GM19324 (cell line): Measurements from ENCODE around the gene ARPC4.
A peak's percentile ranks its signal among the peaks of the same experiment; 100 is the strongest.

Source experiments
- ATAC-seq: cut with Tn5 transposase; IDR thresholded peaks from one replicate; pipeline ENCODE4 v1.9.1; 2021; ENCODE audit warnings: mild to moderate bottlenecking, moderate library complexity; ENCODE audit not compliant: unreplicated experiment, low FRiP score

Gene ARPC4

DNA sequence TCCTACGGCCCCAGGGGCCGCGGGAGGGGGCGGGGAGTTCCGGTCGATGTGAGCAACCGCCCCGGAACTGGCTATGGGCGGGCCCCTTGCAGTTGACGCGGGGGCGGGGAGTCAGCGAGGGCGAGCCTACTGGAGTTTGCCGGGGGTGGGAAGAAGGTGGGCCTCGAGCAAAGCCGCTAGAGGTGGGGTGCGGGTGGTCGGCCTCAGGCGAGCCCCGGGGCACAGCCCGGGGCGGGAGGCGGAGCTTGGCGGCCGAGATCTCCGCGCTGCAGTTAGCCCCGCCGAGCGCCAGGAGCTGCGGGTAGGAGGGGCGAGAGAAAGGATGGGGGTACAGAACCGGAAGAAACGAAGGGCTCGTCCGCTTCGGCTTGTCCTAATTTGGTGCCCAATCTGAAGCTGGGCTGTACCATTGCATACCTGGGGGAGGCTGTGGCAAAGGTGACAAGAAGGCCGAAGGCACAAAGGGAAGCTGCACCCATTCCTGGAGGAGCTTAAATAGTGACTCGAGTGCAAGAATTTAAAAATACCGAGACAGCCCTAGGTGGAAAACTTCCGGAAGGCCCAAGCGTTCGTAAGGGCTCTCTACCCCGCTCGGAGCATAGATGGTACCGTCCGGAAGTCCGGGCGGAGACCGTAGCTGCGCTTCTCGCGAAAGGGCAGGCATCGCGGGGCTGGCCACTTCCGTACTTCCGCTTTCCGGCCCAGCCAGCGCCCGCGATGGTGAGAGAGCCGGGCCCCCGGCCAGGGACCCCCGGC is at the start of gene ARPC4, which contains the start of gene TADA3:
Gene ARPC4, plus strand, starts transcription at position 678 of the 756 bp plus-strand sequence. Its CDS starts 40 bp downstream, at position 718.
Gene TADA3, minus strand, starts transcription at position 69 of the 756 bp plus-strand sequence. CDS start 1,007 bp downstream, outside the sequence.
- peak; percentile 90 for ATAC-seq

DNA sequence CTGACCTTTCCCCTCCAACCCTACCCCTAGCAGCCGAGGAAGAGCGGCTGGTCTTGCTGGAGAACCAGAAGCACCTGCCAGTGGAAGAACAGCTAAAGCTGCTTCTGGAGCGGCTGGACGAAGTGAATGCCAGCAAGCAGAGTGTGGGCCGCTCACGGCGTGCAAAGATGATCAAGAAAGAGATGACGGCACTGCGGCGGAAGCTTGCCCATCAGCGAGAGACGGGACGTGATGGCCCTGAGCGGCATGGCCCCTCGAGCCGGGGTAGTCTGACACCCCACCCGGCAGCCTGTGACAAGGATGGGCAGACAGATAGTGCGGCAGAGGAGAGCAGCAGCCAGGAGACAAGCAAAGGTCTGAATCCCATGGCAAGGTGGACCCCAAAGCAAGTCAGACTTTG is 49.3 kb upstream of the ARPC4 start:
- ATAC-seq: no peak

DNA sequence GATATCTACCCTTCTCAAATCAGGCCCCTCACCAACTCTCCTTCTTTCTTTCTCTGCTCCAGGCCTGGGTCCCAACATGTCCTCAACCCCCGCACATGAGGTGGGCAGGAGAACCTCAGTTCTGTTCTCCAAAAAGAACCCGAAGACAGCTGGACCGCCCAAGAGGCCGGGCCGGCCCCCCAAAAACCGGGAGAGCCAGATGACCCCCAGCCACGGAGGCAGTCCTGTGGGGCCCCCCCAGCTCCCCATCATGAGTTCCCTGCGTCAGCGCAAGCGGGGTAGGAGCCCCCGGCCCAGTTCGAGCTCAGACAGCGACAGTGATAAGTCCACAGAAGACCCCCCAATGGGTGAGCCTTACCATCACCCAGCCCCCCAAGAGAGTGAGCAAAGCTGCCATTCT is 48.7 kb upstream of the ARPC4 start:
- no peak for ATAC-seq

- ATAC-seq: no peak
Measured at GRCh38 chr3:9745521-9745920, 47.4 kb upstream of the ARPC4 start.

DNA sequence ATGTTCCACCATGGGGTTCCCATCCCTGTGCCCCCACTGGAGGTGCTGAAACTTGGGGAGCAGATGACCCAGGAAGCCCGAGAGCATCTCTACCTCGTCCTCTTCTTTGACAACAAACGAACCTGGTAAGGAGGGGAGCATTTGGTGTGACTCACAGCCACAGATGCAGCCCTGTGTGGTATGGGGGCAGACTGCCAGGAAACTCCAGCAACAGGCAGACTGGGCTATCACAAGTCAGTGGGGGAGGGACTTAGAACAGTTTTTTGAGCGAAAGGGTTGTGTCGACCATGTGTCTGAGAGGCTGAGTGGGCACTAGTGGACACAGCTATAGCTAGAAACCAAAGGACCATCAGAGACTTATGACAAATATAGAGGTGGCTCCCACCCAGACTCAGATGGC is 46.6 kb upstream of the ARPC4 start:
- no peak for ATAC-seq

DNA sequence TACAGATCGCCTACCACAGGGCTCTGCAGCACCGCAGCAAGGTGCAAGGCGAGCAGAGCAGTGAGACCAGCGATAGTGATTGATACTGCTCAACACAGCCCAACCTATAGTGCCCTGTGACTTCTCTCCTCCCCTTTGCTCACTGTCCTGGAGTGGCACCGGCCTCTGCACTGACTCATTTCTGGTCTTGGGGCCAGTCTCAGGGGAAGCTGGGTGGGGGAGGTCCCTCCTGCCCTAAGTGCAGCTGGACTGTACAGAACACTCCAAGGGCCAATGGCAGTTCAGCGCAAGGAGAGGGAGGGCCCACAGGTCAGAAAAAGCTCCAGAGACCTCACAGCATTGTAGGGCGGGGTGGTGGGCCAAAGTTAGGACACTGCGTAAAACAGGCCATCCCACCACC is 45.6 kb upstream of the ARPC4 start:
- no peak for ATAC-seq

DNA sequence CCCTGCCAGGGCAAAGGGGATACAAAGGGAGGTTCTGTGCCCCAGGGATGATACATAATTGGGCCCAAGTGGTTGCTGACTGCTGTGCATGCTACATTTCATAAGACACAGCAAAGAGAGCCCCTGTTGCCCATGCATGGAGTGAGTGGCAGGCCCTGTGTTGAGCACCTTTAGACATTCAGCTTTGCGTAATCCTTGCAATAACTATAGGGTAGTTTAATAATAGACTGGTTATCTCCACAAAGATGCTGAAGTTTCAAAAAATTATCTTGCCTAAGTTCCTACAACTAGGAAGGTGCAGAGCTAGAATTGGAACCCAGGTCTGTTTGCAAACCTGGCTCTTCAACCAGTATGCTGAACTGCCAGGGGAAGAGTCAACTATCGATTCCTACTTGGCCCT is 44.9 kb upstream of the ARPC4 start:
- ATAC-seq: no peak

DNA sequence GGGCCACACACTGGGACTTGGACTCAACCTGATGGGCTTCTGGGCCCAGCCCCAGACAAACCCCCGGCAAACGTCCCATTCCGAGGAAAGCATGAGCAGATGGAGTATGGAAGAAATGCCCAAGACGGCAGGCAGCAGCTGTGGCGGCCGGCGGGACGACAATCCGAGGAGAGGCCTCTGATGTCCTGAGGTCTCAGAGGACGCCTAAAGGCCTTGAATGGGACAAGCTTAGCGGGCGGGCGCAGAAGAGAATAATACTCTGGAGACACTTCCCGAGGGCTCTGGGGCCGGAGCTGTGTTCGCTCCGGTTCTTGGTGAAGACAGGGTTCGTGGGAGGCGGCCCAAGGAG is 43.6 kb upstream of the ARPC4 start:
- ATAC-seq: no peak

- ATAC-seq: peak; percentile 93
Measured at GRCh38 chr3:9749645-9750555, 43.0 kb upstream of the ARPC4 start, which contains the start of gene OGG1. Gene OGG1 (plus strand): TSS chr3:9749952. CDS start chr3:9750287, 335 bp downstream.

DNA sequence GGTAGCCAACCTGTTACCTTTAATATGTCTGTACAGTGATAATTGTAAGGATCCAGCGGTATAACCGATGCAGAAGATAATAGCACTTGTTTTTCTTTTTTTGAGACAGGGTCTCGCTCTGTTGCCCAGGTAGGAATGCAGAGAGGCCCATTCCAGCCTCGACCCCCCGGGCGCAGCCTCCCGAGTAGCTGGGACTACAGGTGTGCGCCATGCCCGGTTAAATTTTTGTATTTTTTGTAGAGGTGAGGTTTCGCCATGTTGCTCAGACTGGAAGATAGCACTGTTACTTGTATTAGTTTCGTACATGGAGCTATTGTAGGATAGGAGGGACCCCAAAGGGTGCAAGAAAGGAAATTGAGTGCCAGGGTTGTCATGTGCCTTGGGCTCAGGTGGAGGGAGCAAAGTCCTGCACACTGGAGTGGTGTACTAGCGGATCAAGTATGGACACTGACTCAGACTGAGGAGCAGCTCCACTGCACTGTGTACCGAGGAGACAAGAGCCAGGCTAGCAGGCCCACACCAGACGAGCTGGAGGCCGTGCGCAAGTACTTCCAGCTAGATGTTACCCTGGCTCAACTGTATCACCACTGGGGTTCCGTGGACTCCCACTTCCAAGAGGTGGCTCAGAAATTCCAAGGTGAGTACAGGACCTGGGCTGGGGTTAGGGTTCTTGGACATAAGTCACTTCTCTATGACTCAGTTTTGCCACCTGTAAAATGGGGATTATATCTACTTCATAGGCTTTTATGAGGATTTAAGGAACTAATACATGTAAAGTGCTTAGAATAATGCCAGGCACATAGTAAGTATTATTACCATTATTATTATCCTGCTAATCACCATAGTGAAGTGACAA is 42.1 kb upstream of the ARPC4 start:
- ATAC-seq: no peak

GRCh38 chr3:9754678-9755077 is 38.2 kb upstream of the ARPC4 start:
- no peak for ATAC-seq

GRCh38 chr3:9757427-9757826 is 35.5 kb upstream of the ARPC4 start:
- ATAC-seq: no peak

GRCh38 chr3:9760779-9761505 is 31.9 kb upstream of the ARPC4 start:
- ATAC-seq: no peak

DNA sequence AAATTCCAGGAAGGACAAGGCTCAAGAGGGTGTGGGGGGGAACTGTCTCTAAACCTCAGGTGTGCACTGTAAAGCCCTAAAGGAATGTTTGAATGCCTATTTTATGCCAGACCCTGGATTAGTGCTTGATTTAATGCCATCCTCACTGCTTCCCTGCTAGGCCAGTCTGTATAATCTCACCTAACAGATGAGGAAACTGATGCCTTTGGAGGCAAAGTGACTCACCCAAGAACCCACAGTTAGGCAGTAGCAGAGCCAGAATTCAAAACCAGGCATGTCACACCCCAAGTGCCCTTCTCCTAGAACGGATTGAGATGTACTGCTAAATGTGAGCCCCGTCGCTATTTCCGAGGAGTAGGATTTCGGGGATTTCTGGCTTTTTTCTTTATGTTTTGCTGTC is 31.0 kb upstream of the ARPC4 start:
- no peak for ATAC-seq

DNA sequence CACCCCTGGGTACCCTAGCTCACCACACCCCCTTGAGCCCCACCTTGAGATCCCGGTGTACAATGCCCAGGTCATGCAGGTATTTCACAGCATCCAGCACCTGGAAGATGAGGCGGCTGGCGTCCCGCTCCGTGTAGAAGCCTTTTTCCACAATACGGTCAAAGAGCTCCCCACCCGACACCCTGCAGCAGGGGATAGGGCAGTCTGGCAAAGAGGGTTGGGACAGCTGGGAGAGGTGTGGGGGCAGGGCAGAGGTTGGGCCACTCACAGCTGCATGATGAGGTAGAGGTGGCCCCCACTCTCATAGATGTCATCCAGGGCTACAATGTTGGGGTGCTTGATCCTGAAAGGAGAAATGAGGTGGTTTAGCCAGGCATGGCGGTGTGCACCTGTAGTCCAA is 30.0 kb upstream of the ARPC4 start:
- no peak for ATAC-seq

DNA sequence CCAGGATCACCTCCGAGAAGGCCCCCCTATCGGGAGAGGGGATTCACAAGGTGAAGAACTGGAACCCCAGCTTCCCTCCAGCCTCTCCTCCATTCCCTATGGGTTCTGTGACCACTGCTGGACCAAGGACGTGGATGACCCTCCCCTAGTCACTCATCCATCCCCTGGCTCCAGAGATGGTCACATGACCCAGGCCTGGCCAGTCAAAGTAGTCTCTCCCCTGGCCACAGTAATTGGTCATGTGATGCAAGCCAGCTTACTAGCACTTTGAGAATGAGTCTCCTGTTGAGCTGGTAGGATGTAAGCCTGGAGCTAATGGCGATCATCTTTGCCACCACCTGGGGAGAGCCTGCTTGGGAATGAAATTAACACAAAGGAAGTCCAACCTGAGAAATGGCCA is 27.0 kb upstream of the ARPC4 start:
- ATAC-seq: no peak

DNA sequence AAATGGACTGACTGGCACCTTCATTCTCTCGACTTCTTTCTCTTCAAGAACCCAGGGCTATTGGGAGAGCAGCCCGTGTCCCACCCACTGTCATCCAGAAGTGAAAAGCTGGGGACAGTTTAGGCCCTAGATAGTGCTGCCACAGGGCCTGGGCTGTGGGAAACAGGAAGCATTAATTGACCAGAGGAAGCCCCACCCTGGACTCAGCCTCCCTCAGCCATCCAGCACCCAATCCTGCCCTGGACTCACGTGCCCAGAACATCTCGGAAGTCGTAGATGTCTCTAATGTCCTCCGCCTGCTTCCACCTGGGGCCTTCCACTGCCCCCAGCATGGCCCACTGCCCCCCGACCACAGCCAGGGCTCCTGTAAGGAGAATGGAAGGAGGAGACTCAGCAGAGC is 25.5 kb upstream of the ARPC4 start:
- no peak for ATAC-seq

DNA sequence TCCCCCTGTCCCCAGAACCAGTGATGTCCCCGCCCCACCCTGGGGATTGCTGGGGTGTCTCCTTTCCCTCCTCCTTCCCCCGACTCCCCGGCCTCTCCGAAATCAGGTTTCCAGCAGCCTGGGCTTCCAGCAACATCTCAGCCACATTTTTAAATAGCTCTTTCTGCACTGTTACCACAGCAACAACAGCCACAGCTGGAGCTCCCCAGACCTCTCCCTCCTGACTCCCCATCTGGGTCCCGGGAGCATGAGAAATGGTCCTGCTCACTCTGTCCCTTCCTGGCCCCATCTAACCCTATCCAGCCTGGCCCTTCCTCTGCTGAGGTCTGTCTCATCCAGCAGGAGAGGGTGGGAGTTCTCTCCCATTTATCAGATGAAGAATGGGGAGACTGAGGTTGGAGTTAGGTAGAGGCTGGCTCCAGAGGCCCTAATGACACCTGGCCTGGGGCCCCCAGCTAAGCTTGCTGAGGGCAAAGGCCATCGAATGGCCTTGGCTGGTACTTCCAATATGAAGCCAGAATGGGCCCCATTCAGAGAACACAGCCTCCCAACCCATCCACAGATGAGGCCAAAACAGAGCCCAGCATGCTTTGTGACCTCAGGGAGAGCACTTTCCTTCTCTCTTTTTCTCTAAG is 24.6 kb upstream of the ARPC4 start:
- no peak for ATAC-seq

DNA sequence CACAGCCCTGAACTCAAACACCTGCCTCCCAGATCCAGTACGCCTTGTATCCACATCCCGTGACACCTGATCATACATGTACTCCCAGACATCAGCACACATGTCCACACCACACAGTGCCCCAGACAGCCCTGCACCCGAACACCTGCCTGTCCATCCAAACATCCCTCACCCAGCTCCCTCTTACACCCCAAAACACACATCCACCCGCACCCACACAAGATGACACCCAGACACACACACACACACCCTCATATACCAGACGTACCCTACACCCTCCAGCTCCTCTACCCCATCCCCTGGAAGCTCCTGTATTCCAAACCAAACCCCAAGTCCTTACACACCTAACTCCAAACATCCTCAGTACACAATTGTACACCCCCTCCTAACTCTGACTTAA is 23.9 kb upstream of the ARPC4 start:
- no peak for ATAC-seq
